GM19438 (cell line): ENCODE results near the gene SRR.
"Not testable (repeated sequence)": the region's sequence is repeated elsewhere in the genome, so short reads cannot be mapped to it uniquely, and the experiment has no call there.

Source experiments
- ATAC-seq: cut with Tn5 transposase; IDR thresholded peaks from one replicate; pipeline ENCODE4 v1.9.1; 2021; ENCODE audit warnings: low read depth; ENCODE audit not compliant: unreplicated experiment

SRR gene

DNA sequence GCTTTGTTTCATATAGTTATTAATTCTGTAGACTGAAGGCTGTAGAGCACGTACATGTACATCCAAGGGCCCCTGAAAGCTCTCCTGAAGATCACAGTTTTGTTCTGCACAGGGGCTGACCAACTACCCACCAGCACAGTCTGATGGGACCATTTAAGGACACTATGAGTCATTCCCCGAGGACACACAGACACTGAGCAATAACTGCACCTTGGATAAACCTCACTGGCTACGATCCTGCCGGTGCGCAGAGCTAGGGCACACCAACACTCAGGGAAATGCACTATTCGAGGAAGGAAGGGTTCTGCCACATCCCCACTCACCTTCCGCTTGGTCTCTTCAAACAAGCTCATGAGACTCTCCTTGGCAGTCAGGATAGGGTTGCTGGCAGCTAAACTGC is 20.4 kb upstream of the SRR start:
- ATAC-seq: no peak

DNA sequence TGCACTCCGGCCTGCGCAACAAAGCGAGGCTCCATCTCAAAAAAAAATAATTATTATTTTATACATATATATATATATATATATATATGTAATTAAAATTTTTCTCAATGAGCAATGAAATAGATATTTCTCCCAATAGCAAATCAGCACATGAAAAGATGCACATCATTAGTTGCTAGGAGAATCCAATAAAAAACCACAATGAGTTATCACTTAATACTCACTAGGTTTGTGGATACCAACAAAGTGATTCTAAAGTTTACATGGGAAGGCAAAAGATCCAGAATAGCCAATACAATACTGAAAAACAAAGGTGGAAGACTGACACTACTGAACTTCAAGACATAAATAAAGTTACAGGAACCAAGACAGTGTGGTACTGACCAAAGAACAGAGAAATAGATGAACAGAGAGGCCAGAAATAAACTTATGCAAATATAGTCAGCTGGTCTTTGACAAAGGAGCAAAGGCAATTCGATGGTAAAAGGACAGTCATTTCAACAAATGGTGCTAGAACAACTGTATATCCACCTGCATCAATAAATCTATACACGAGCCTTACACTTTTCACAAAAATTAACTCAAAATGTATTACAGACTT is 13.8 kb upstream of the SRR start:
- ATAC-seq: no peak

- no peak for ATAC-seq
Measured at GRCh38 chr17:2292100-2292499, 11.7 kb upstream of the SRR start.

GRCh38 chr17:2295575-2295974 is 8.2 kb upstream of the SRR start:
- ATAC-seq: no peak

GRCh38 chr17:2297023-2297422 is 6.7 kb upstream of the SRR start:
- no peak for ATAC-seq

- ATAC-seq: no peak
Measured at GRCh38 chr17:2299136-2299535, 4.6 kb upstream of the SRR start.

GRCh38 chr17:2299756-2300155 is 4.0 kb upstream of the SRR start:
- ATAC-seq: no peak

- ATAC-seq: peak; percentile 15
Measured at GRCh38 chr17:2302778-2303203, 959 bp upstream of the SRR start.

DNA sequence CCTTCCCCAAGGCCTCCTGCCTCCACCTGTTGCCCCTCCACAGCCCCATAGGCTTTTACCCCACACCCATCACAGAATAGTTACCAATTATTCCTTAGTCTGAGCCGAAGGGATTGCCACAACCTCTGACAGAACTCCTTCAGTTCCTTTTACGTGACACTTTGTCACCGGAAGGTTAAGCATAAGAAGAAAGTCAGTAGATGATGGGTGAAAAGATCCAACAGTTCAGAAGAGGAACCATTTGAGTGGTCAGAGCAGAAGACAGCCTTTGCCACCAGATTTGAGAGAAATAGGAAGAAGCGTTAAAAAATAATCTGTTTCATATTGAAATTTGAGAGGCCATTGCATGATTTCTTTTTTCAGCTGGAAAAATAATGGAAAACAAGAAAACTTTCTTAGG is 1.2 kb downstream of the SRR start:
- no peak for ATAC-seq

GRCh38 chr17:2309338-2310154 is 5.8 kb downstream of the SRR start:
- no peak for ATAC-seq

- no peak for ATAC-seq
Measured at GRCh38 chr17:2312736-2313135, 9.0 kb downstream of the SRR start.

DNA sequence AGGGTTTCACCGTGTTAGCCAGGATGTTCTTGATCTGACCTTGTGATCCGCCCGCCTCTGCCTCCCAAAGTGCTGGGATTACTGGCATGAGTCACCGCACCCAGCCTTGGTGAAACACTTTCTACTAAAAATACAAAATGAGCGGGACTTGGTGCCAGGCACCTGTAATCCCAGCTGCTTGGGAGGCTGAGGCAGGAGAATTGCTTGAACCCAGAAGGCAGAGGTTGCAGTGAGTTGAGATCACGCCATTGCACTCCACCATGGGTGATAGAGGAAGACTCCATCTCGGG is 13.1 kb downstream of the SRR start:
- ATAC-seq: not testable (repeated sequence)

- ATAC-seq: no peak
Measured at GRCh38 chr17:2317796-2318195, 14.0 kb downstream of the SRR start.

- ATAC-seq: no peak
Measured at GRCh38 chr17:2319051-2319450, 15.3 kb downstream of the SRR start.

GRCh38 chr17:2321399-2321798 is 17.6 kb downstream of the SRR start:
- ATAC-seq: no peak

- no peak for ATAC-seq
Measured at GRCh38 chr17:2323629-2324314, 20.0 kb downstream of the SRR start.

DNA sequence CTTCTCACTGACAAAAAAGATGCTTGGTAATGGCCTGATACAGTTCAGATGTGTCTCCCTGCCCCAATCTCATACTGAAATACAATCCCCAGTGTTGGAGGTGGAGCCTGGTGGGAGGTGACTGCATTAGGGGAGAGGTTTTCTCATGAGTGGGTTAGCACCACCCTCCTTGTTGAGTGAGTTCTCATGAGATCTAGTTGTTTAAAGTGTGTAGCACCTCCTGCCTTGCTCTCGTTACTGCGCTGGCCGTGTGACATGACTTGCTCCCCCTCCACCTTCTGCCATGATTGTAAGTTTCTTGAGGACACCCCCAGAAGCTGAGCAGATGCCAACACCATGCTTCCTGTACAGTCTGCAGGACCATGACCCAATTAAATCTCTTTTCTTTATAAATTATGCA is 27.6 kb downstream of the SRR start:
- ATAC-seq: no peak

GRCh38 chr17:2335726-2336214 is 32.0 kb downstream of the SRR start:
- no peak for ATAC-seq

GRCh38 chr17:2336215-2336851 is 32.6 kb downstream of the SRR start, which contains the start of gene TSR1:
TSR1 (minus strand) TSS chr17:2336457; CDS start chr17:2336427, 30 bp downstream.
- ATAC-seq: no peak

- no peak for ATAC-seq
Measured at GRCh38 chr17:2336852-2337543, 33.2 kb downstream of the SRR start, which contains the start of gene SGSM2. SGSM2 (plus strand) TSS chr17:2337501; CDS start chr17:2337689, 188 bp downstream.
